Fibroblast of upper back skin (primary cell): ENCODE data around the gene KRTAP19-1.

Experiments
- DNase-seq: peaks from one replicate; pipeline ENCODE4 v3.0.0-alpha.2; 2013

The KRTAP19-1 gene

GRCh38 chr21:30480145-30480544 is at the start of gene KRTAP19-1:
Gene KRTAP19-1 (minus strand): TSS chr21:30480367. CDS start chr21:30480317, 50 bp downstream.
- DNase-seq: no peak

- DNase-seq: no peak
These were observed 38.7 kb upstream of the KRTAP19-1 start for GRCh38 chr21:30518876-30519275.

- DNase-seq: no peak
These were observed 35.5 kb upstream of the KRTAP19-1 start for GRCh38 chr21:30515681-30516080.

- peak; percentile 0 for DNase-seq
These were observed 25.5 kb upstream of the KRTAP19-1 start for GRCh38 chr21:30505621-30506205.

GRCh38 chr21:30502041-30502440 is 21.9 kb upstream of the KRTAP19-1 start, which contains the start of gene KRTAP19-5:
Gene KRTAP19-5 (minus strand): TSS chr21:30502141. CDS start chr21:30502090, 51 bp downstream.
- DNase-seq: no peak

- DNase-seq: no peak
These were observed 16.9 kb upstream of the KRTAP19-1 start, which contains the start of gene KRTAP19-4 for GRCh38 chr21:30497065-30497464. Gene KRTAP19-4 (minus strand): TSS chr21:30497165. CDS start chr21:30497110, 55 bp downstream.

- no peak for DNase-seq
These were observed 11.8 kb upstream of the KRTAP19-1 start, which contains the start of gene KRTAP19-3 for GRCh38 chr21:30491963-30492428. Gene KRTAP19-3 (minus strand): TSS chr21:30492013. CDS start chr21:30491957, 56 bp downstream.

- no peak for DNase-seq
These were observed 7.2 kb upstream of the KRTAP19-1 start, which contains the start of gene KRTAP19-2 for GRCh38 chr21:30487336-30487735. Gene KRTAP19-2 (minus strand): TSS chr21:30487436. CDS start chr21:30487348, 88 bp downstream.

GRCh38 chr21:30486180-30486579 is 6.0 kb upstream of the KRTAP19-1 start:
- no peak for DNase-seq

- DNase-seq: no peak
These were observed 2.0 kb upstream of the KRTAP19-1 start for GRCh38 chr21:30482130-30482529.

- DNase-seq: no peak
These were observed 908 bp downstream of the KRTAP19-1 start for GRCh38 chr21:30479259-30479658.

GRCh38 chr21:30478004-30478403 is 2.2 kb downstream of the KRTAP19-1 start:
- no peak for DNase-seq

GRCh38 chr21:30468900-30469714 is 11.1 kb downstream of the KRTAP19-1 start:
- DNase-seq: no peak

GRCh38 chr21:30463713-30464112 is 16.5 kb downstream of the KRTAP19-1 start:
- DNase-seq: no peak

- no peak for DNase-seq
These were observed 31.7 kb downstream of the KRTAP19-1 start for GRCh38 chr21:30448514-30448913.

GRCh38 chr21:30447056-30447455 is 33.1 kb downstream of the KRTAP19-1 start:
- no peak for DNase-seq

- DNase-seq: no peak
These were observed 36.0 kb downstream of the KRTAP19-1 start for GRCh38 chr21:30444204-30444603.

GRCh38 chr21:30443226-30443625 is 36.9 kb downstream of the KRTAP19-1 start:
- no peak for DNase-seq

- DNase-seq: no peak
These were observed 40.2 kb downstream of the KRTAP19-1 start, which contains the start of gene KRTAP15-1 for GRCh38 chr21:30439975-30440374. Gene KRTAP15-1 (plus strand): TSS chr21:30440275. CDS start chr21:30440328, 53 bp downstream.

GRCh38 chr21:30437010-30437565 is 43.1 kb downstream of the KRTAP19-1 start:
- no peak for DNase-seq

GRCh38 chr21:30434033-30434631 is 46.0 kb downstream of the KRTAP19-1 start:
- DNase-seq: peak; percentile 20

GRCh38 chr21:30430170-30430655 is 50.0 kb downstream of the KRTAP19-1 start, which contains the start of gene KRTAP13-4:
Gene KRTAP13-4 (plus strand): TSS chr21:30430220. CDS start chr21:30430276, 56 bp downstream.
- DNase-seq: no peak
